ENCODE measurements around the gene IL10RB.

- TF ChIP-seq EP300 (IDR thresholded peaks at IDR 0.05) (no peak), ZSCAN20 (CRISPR knock-in tag; IDR thresholded peaks at IDR 0.05) (no peak), CTCF (IDR thresholded peaks at IDR 0.05) (no peak), PHF8 (IDR thresholded peaks at IDR 0.05; ENCODE audit: borderline replicate concordance, low read depth) (no peak)
These were observed 7.7 kb upstream of the IL10RB start for GRCh38 chr21:33258475-33258874.

All from A549 (cell line).